ENCODE data around the gene PPP1R3E.
"Not testable (repeated sequence)": the region's sequence is repeated elsewhere in the genome, so short reads cannot be mapped to it uniquely, and the experiment has no call there.

PPP1R3E gene

GRCh38 chr14:23297611-23298277 lies 4.9 kb downstream of the PPP1R3E start:
- DNase-seq (ENCODE audit: low read depth) = no peak

- no peak for DNase-seq (ENCODE audit: low read depth)
These were observed 5.6 kb downstream of the PPP1R3E start for GRCh38 chr14:23297096-23297495.

GRCh38 chr14:23296012-23296777 lies 6.5 kb downstream of the PPP1R3E start:
- DNase-seq (ENCODE audit: low read depth) = no peak

- DNase-seq (ENCODE audit: low read depth) = peak; percentile 40
These were observed 7.7 kb downstream of the PPP1R3E start for GRCh38 chr14:23294734-23295561.

- DNase-seq (ENCODE audit: low read depth) = no peak
These were observed 15.7 kb downstream of the PPP1R3E start for GRCh38 chr14:23286902-23287479.

- DNase-seq (ENCODE audit: low read depth) = peak; percentile 97
These were observed 16.4 kb downstream of the PPP1R3E start, which contains the start of gene HOMEZ for GRCh38 chr14:23286020-23286901. Gene HOMEZ (minus strand): TSS chr14:23286132. CDS start chr14:23285952, 180 bp downstream.

GRCh38 chr14:23285530-23286019 lies 17.1 kb downstream of the PPP1R3E start:
- DNase-seq (ENCODE audit: low read depth) = no peak

- no peak for DNase-seq (ENCODE audit: low read depth)
These were observed 17.8 kb downstream of the PPP1R3E start for GRCh38 chr14:23284654-23285529.

- DNase-seq (ENCODE audit: low read depth) = no peak
These were observed 21.4 kb downstream of the PPP1R3E start for GRCh38 chr14:23281247-23281646.

- DNase-seq (ENCODE audit: low read depth) = not testable (repeated sequence)
These were observed 24.7 kb downstream of the PPP1R3E start for GRCh38 chr14:23277928-23278327.

GRCh38 chr14:23277189-23277588 lies 25.5 kb downstream of the PPP1R3E start:
- no peak for DNase-seq (ENCODE audit: low read depth)

- no peak for DNase-seq (ENCODE audit: low read depth)
These were observed 27.2 kb downstream of the PPP1R3E start for GRCh38 chr14:23275412-23275811.

GRCh38 chr14:23269193-23269592 lies 33.5 kb downstream of the PPP1R3E start:
- DNase-seq (ENCODE audit: low read depth) = no peak

GRCh38 chr14:23260849-23261248 lies 41.8 kb downstream of the PPP1R3E start:
- not testable (repeated sequence) for DNase-seq (ENCODE audit: low read depth)

GRCh38 chr14:23259426-23259825 lies 43.2 kb downstream of the PPP1R3E start:
- no peak for DNase-seq (ENCODE audit: low read depth)

- DNase-seq (ENCODE audit: low read depth) = no peak
These were observed 44.4 kb downstream of the PPP1R3E start for GRCh38 chr14:23258256-23258655.

- no peak for DNase-seq (ENCODE audit: low read depth)
These were observed 50.0 kb downstream of the PPP1R3E start for GRCh38 chr14:23252420-23253333.

GRCh38 chr14:23252006-23252405 lies 50.7 kb downstream of the PPP1R3E start:
- DNase-seq (ENCODE audit: low read depth) = no peak

- DNase-seq (ENCODE audit: low read depth) = no peak
These were observed 52.8 kb downstream of the PPP1R3E start for GRCh38 chr14:23249824-23250223.

Data from activated T-cell treated with anti-CD3 and anti-CD28 coated beads for 1 hour (primary cell).